Measurements from ENCODE around the gene SSBP4. TPM values are rescaled to one million over a fixed set of nuclear protein-coding genes. Genes with fewer than 3 reads are reported as not detected.
A peak's percentile ranks its signal among the peaks of the same experiment; 100 is the strongest.

Gene SSBP4
- total RNA-seq, 4 donors from 2014 or later = 23.7 to 48.1 (median 26.1) TPM

DNA sequence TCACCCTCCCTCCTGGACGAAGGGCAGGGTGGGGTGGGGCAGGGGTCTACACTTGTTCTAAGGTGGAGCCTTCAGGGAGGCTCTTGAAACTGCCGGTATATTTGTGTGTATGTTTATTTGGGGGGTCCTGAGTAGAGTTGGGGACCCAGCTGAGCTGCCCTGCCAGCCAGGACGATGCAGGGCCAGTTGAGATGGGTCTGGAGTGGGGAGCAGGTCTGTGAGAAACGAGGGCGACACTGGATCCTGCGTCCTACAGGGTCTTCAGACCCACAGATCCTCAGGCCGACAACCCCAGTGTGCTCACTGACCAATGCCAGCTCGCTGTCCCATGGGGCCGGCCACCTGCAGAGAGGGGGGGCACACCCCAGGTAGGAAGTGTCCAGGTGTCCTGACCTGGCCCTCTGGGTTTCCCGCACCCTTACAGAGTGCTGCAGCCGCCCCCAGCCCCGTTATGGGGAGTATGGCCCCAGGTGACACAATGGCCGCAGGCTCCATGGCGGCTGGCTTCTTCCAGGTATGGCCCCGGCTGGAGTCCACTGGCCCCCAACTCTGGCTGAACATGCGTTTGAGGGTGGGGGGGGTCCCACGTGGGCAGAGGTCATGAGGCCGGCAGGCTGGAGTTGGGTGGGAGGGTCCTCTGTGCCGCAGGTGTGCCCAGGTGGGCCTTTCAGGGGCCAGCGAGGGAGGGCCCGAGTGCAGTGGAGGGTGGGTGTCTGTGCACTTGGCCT is 11.4 kb downstream of the SSBP4 start:
- no peak overlapping the region for H3K27ac ChIP-seq

GRCh38 chr19:18431351-18432197 is 12.4 kb downstream of the SSBP4 start:
- TF ChIP-seq POLR2A (IDR thresholded peaks at IDR 0.05) = no peak
- TF ChIP-seq, protein P1, sequence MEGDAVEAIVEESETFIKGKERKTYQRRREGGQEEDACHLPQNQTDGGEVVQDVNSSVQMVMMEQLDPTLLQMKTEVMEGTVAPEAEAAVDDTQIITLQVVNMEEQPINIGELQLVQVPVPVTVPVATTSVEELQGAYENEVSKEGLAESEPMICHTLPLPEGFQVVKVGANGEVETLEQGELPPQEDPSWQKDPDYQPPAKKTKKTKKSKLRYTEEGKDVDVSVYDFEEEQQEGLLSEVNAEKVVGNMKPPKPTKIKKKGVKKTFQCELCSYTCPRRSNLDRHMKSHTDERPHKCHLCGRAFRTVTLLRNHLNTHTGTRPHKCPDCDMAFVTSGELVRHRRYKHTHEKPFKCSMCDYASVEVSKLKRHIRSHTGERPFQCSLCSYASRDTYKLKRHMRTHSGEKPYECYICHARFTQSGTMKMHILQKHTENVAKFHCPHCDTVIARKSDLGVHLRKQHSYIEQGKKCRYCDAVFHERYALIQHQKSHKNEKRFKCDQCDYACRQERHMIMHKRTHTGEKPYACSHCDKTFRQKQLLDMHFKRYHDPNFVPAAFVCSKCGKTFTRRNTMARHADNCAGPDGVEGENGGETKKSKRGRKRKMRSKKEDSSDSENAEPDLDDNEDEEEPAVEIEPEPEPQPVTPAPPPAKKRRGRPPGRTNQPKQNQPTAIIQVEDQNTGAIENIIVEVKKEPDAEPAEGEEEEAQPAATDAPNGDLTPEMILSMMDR (IDR thresholded peaks at IDR 0.05) = no peak
- peaks cover 0 to 15% (median 0%) of the 10 kb centered on the region in 3 donors for H3K36me3 ChIP-seq
- DNase-seq = no peak
- peaks cover 28 to 84% (median 28%) of the 10 kb centered on the region in 3 donors for H3K4me1 ChIP-seq
- 82 to 97% methylated on average over 6 to 13 of the region's 34 CpGs for WGBS, 2 donors
- intact Hi-C loops (cut with DNase I) = no loop called here
- no peak overlapping the region for H3K27ac ChIP-seq
- H3K27me3 ChIP-seq = peaks cover 0 to 7% (median 0%) of the 10 kb centered on the region in 4 donors
- no peak overlapping the region for H3K4me3 ChIP-seq
- H3K9me3 ChIP-seq = no peaks in the 10 kb centered on the region

More for the DNA sequence above, 11.4 kb downstream of the SSBP4 start:
- no peak overlapping the region for H3K4me3 ChIP-seq
- intact Hi-C loops (cut with DNase I) = no loop called here
- no peak for TF ChIP-seq POLR2A (IDR thresholded peaks at IDR 0.05)
- TF ChIP-seq, protein P1 (IDR thresholded peaks at IDR 0.05) = no peak
- no peak for DNase-seq
- WGBS, 2 donors = 65 to 90% methylated on average over 2 of the region's 21 CpGs
- peaks cover 0 to 14% (median 0%) of the 10 kb centered on the region in 3 donors for H3K36me3 ChIP-seq
- peaks cover 0 to 5% (median 0%) of the 10 kb centered on the region in 4 donors for H3K27me3 ChIP-seq
- H3K4me1 ChIP-seq = peaks cover 35 to 84% (median 35%) of the 10 kb centered on the region in 3 donors
- no peaks in the 10 kb centered on the region for H3K9me3 ChIP-seq

DNA sequence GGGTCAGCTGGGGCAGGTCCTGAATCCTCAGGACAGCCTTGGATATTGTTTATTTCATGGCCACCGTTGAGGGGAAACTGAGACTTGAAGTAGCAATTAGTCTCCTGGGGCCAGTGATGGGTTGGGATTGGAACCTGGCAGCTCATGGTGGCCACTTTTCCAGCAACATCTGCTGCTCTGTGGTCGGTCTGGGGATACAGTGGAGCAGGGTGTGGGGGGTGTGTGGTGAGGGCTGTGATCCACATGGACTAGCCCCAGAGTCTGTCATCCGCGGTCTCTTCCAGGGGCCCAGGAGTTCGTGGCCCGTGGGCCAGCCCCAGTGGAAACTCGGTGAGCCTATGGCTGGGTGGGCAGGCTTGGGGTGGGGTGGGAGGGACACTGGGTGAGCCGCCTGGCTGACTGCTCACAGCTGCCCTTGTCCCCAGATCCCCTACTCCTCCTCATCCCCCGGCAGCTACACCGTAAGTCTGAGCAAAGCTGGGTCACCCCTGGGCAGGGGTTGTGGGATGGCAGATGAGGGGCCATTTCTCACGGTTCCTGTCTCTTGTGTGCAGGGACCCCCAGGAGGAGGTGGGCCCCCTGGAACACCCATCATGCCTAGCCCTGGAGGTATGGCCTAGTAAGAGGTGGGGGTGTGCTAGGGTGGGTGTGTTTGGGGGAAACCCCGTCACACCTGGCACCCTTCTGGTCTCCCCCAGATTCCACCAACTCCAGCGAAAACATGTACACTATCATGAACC is 13.2 kb downstream of the SSBP4 start:
- intact Hi-C loops (cut with DNase I) = no loop called here
- peaks cover 0 to 15% (median 0%) of the 10 kb centered on the region in 3 donors for H3K36me3 ChIP-seq
- peaks cover 31 to 84% (median 34%) of the 10 kb centered on the region in 3 donors for H3K4me1 ChIP-seq
- no peak for DNase-seq
- H3K27me3 ChIP-seq = peaks cover 0 to 16% (median 0%) of the 10 kb centered on the region in 4 donors
- WGBS, 2 donors = 43% methylated on average over 1 of the region's 13 CpGs; no CpG with 5 or more reads in 1 of the 2 donors
- TF ChIP-seq POLR2A (IDR thresholded peaks at IDR 0.05) = no peak
- TF ChIP-seq, protein P1 (IDR thresholded peaks at IDR 0.05) = no peak
- H3K9me3 ChIP-seq = no peaks in the 10 kb centered on the region
- H3K4me3 ChIP-seq = peak overlapping the region in 3 of 4 donors; percentile 39 to 66 (median 52)
- H3K27ac ChIP-seq = peak overlapping the region in 2 of 4 donors; percentile 58 to 65

DNA sequence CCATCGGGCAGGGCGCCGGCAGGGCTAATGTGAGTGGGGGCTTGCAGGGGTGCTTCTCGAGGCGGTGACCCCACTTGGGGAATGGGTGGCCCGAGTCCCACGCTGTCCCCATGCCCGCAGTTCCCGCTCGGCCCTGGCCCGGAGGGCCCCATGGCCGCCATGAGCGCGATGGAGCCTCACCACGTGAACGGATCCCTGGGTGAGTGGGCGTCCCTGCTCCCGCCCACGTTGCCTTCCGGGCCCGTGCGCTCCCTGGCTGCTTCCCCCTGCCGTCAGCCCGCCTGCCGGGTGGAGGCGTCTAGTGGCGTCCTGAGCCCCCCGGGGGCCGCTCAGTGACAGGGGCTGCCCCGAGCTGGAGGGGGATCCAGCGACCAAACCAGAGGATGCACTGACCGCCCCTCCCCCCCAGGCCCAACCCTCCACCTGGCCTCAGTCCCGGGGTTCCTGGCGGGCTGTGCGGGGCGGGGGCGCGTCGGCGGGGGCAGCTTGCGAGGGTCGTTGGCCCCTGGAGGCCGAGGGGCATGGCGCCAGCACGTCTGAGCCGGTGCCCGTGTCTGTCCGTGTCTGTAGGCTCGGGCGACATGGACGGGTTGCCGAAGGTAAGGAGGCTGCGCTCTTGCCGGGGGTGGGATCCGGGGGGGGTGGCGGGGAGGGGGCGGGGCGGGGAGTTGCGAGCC is 14.0 kb downstream of the SSBP4 start:
- intact Hi-C loops (cut with DNase I) = no loop called here
- H3K36me3 ChIP-seq = peaks cover 0 to 12% (median 0%) of the 10 kb centered on the region in 3 donors
- H3K4me3 ChIP-seq = peak overlapping the region; percentile 34 to 66 (median 46)
- TF ChIP-seq POLR2A (IDR thresholded peaks at IDR 0.05) = no peak
- TF ChIP-seq, protein P1 (IDR thresholded peaks at IDR 0.05) = no peak
- peaks cover 36 to 86% (median 39%) of the 10 kb centered on the region in 3 donors for H3K4me1 ChIP-seq
- DNase-seq = no peak
- no peaks in the 10 kb centered on the region for H3K9me3 ChIP-seq
- peak overlapping the region; percentile 9 to 65 (median 53) for H3K27ac ChIP-seq
- WGBS, 2 donors = 61% methylated on average over 4 of the region's 59 CpGs; no CpG with 5 or more reads in 1 of the 2 donors
- peaks cover 0 to 22% (median 0%) of the 10 kb centered on the region in 4 donors for H3K27me3 ChIP-seq
